ENCODE results near the gene LSM10.

DNA sequence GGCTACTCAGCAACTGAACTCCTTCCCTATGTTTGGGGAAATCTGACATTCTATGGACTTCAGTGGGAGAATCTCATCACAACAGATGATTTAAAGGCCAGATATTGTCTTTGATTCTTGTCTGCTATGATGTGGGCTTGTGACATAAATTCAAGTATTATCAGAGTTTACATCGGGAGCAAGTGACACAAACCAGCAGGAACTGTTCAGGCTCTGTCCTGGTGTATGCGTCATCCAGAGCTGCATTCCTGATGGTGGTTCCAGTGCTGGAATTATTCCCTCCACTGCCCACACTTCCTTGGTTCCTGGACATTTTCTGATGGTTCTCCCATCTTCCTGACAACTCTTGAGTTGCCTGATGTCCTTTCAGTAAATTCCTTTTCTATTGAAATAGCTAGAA lies 10.8 kb upstream of the LSM10 start:
- TF ChIP-seq POLR2A (IDR thresholded peaks at IDR 0.05), result no peak
- TF ChIP-seq, protein P1, sequence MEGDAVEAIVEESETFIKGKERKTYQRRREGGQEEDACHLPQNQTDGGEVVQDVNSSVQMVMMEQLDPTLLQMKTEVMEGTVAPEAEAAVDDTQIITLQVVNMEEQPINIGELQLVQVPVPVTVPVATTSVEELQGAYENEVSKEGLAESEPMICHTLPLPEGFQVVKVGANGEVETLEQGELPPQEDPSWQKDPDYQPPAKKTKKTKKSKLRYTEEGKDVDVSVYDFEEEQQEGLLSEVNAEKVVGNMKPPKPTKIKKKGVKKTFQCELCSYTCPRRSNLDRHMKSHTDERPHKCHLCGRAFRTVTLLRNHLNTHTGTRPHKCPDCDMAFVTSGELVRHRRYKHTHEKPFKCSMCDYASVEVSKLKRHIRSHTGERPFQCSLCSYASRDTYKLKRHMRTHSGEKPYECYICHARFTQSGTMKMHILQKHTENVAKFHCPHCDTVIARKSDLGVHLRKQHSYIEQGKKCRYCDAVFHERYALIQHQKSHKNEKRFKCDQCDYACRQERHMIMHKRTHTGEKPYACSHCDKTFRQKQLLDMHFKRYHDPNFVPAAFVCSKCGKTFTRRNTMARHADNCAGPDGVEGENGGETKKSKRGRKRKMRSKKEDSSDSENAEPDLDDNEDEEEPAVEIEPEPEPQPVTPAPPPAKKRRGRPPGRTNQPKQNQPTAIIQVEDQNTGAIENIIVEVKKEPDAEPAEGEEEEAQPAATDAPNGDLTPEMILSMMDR (IDR thresholded peaks at IDR 0.05), result no peak
